Thyroid gland (tissue), 4 donors: Measurements from ENCODE around the gene MBD2.

Experiments used
- POLR2A ChIP-seq, 2 donors: fragments of 450-650 bp; IDR thresholded peaks; one replicate each; pipeline ENCODE4 v1.6.1; 2017; ENCODE audit warnings: antibody characterized with exemption in 2 of 2, mild to moderate bottlenecking in 2 of 2, moderate library complexity in 1 of 2
- TF ChIP-seq, protein P1 (sequence below), 6 experiments: fragments of 200-600 bp in 3 of 6; fragments of 450-650 bp in 3 of 6; sonication (generic) in 3 of 6; IDR thresholded peaks; one replicate each; pipeline ENCODE4 v1.5.1; 2016 to 2019; ENCODE audit warnings: antibody characterized with exemption in 6 of 6, mild to moderate bottlenecking in 2 of 6, inconsistent platforms in 1 of 6, moderate library complexity in 1 of 6

DNA sequence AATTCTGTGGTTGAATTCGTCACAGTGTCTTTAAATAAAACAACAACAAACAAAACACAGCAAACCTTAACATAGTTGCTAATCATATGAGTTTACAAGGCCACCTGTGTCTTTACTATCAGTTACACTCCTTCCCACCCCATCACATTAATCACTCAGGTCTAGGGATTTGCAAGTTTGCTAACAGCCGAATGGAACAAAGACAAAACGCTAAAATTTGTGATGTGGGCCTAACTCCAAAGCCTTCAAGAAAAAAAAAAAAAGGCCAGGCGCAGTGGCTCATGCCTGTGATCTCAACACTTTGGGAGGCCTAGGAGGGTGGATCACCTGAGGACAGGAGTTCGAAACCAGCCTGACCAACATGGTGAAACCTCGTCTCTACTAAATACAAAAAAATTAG is 44.3 kb upstream of the MBD2 start:
- TF ChIP-seq POLR2A (IDR thresholded peaks at IDR 0.05): no peak
- TF ChIP-seq, protein P1, sequence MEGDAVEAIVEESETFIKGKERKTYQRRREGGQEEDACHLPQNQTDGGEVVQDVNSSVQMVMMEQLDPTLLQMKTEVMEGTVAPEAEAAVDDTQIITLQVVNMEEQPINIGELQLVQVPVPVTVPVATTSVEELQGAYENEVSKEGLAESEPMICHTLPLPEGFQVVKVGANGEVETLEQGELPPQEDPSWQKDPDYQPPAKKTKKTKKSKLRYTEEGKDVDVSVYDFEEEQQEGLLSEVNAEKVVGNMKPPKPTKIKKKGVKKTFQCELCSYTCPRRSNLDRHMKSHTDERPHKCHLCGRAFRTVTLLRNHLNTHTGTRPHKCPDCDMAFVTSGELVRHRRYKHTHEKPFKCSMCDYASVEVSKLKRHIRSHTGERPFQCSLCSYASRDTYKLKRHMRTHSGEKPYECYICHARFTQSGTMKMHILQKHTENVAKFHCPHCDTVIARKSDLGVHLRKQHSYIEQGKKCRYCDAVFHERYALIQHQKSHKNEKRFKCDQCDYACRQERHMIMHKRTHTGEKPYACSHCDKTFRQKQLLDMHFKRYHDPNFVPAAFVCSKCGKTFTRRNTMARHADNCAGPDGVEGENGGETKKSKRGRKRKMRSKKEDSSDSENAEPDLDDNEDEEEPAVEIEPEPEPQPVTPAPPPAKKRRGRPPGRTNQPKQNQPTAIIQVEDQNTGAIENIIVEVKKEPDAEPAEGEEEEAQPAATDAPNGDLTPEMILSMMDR (IDR thresholded peaks at IDR 0.05): no peak
